ENCODE results near the gene RHO.

RHO gene

GRCh38 chr3:129561619-129562248 lies 33.3 kb downstream of the RHO start:
- DNase-seq, result no peak

GRCh38 chr3:129562803-129563202 lies 34.4 kb downstream of the RHO start:
- DNase-seq, result no peak

- DNase-seq, result no peak
Measured at GRCh38 chr3:129563332-129563731, 34.9 kb downstream of the RHO start.

GRCh38 chr3:129563850-129564535 lies 35.6 kb downstream of the RHO start:
- DNase-seq, result no peak

GRCh38 chr3:129564981-129565644 lies 36.7 kb downstream of the RHO start:
- DNase-seq, result no peak

GRCh38 chr3:129565902-129566301 lies 37.5 kb downstream of the RHO start:
- no peak for DNase-seq

GRCh38 chr3:129567176-129567705 lies 38.8 kb downstream of the RHO start:
- no peak for DNase-seq

GRCh38 chr3:129567939-129568338 lies 39.5 kb downstream of the RHO start:
- DNase-seq, result no peak

GRCh38 chr3:129569856-129570255 lies 41.4 kb downstream of the RHO start:
- no peak for DNase-seq

GRCh38 chr3:129571605-129572547 lies 43.4 kb downstream of the RHO start:
- no peak for DNase-seq

- no peak for DNase-seq
Measured at GRCh38 chr3:129572603-129573002, 44.2 kb downstream of the RHO start.

- no peak for DNase-seq
Measured at GRCh38 chr3:129573493-129573892, 45.1 kb downstream of the RHO start.

- DNase-seq, result no peak
Measured at GRCh38 chr3:129574206-129574605, 45.8 kb downstream of the RHO start.

GRCh38 chr3:129575233-129575996 lies 47.0 kb downstream of the RHO start:
- DNase-seq, result no peak

GRCh38 chr3:129575997-129576384 lies 47.6 kb downstream of the RHO start:
- DNase-seq, result no peak

- peak; percentile 33 for DNase-seq
Measured at GRCh38 chr3:129576514-129577352, 48.3 kb downstream of the RHO start.

- DNase-seq, result no peak
Measured at GRCh38 chr3:129577366-129577765, 48.9 kb downstream of the RHO start.

GRCh38 chr3:129577925-129578786 lies 49.7 kb downstream of the RHO start:
- DNase-seq, result no peak

GRCh38 chr3:129579991-129580390 lies 51.6 kb downstream of the RHO start:
- no peak for DNase-seq

- no peak for DNase-seq
Measured at GRCh38 chr3:129581623-129582022, 53.2 kb downstream of the RHO start.

Data from activated gamma-delta T cell (primary cell).